ENCODE measurements around the gene ATAD1. TPM values are rescaled to one million over a fixed set of nuclear protein-coding genes. Genes with fewer than 3 reads are reported as not detected.
"Not testable (repeated sequence)": the region's sequence is repeated elsewhere in the genome, so short reads cannot be mapped to it uniquely, and the experiment has no call there.

The ATAD1 gene
- total RNA-seq, 1 donor from 2014 or later, result 45.8 TPM

- H3K27me3 Mint-ChIP-seq, result no peaks in the 10 kb centered on the region
- H3K27ac Mint-ChIP-seq, result no peak overlapping the region
- H3K4me3 Mint-ChIP-seq (ENCODE audit: low read depth), result no peak overlapping the region
- DNase-seq (ENCODE audit: low spot score, unreplicated experiment), result no peak
- TF ChIP-seq CTCF (IDR thresholded peaks at IDR 0.05; ENCODE audit: unreplicated experiment), result no peak
- peaks cover 2% of the 10 kb centered on the region for H3K4me1 Mint-ChIP-seq (ENCODE audit: low read depth)
- H3K9me3 Mint-ChIP-seq (ENCODE audit: low read depth), result no peaks in the 10 kb centered on the region
- no peaks in the 10 kb centered on the region for H3K36me3 Mint-ChIP-seq (ENCODE audit: insufficient read depth)
These were observed 77.8 kb downstream of the ATAD1 start for GRCh38 chr10:87740254-87740655.

DNA sequence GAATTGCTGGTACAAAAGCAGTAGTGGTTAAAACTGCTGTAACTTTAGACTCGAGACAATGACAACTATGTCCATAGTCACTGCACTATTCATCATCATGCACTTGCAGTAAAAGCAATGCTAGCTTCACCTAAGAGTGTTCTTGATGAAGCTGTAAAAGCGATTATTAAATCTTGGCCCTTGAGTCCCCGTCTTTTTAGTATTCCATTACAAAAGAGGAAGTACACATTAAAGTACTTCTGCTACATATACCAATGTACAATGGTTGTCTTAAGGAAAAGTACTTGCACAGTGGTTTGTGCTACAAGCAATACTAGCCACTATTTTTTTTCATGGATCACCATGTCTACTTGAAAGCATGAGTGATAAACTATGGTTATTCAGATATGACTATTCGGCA is 78.3 kb downstream of the ATAD1 start:
- Mint-ChIP-seq H3K27ac (no peak overlapping the region), H3K36me3 (ENCODE audit: insufficient read depth) (no peaks in the 10 kb centered on the region), H3K27me3 (no peaks in the 10 kb centered on the region), H3K9me3 (ENCODE audit: low read depth) (no peaks in the 10 kb centered on the region), H3K4me1 (ENCODE audit: low read depth) (peaks cover 2% of the 10 kb centered on the region), H3K4me3 (ENCODE audit: low read depth) (no peak overlapping the region)
- DNase-seq (ENCODE audit: low spot score, unreplicated experiment), result no peak
- no peak for TF ChIP-seq CTCF (IDR thresholded peaks at IDR 0.05; ENCODE audit: unreplicated experiment)

- not testable (repeated sequence) for H3K9me3 Mint-ChIP-seq (ENCODE audit: low read depth); H3K36me3 Mint-ChIP-seq (ENCODE audit: insufficient read depth); H3K4me1 Mint-ChIP-seq (ENCODE audit: low read depth); H3K27me3 Mint-ChIP-seq; DNase-seq (ENCODE audit: low spot score, unreplicated experiment); H3K27ac Mint-ChIP-seq; H3K4me3 Mint-ChIP-seq (ENCODE audit: low read depth)
These were observed 79.8 kb downstream of the ATAD1 start for GRCh38 chr10:87738253-87738652.

DNA sequence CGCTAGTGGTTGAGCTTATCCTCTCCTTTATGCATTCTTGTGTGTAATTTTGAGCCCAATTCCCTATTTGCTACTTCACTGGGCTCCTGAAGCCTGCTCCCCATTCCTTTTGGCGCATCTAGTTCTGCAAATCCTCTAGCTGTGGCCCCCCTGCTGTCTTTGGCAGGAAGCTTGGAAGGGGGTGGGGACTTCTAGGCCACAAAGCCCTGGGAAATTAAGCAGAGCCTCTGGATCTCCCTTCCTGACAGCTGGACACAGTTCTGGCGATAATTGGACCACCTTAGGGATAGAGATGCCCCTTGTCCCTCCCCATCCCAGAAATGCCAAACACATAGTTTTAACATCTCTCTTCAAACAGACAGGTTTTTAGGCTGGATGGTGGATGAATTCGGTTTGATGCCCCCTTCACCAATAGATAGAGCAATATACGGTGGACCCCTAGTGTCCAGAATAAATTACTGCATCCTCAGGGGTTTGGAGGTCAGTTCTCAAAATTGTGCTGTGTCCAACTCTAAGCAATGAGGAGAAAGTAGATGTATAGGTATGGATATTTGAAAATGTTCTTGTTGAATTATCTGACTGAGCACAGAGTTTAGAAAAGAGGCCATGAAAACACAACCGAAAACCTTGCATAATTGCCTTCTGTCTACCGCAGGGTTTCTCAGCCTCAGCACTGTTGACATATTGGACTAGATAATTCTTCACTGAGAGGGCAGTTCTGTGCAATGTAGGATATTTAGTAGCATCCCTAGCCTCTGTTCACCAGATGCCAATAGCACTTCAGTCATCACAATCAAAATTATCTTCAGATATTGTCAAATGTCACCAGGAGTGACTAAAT is 82.8 kb downstream of the ATAD1 start:
- Mint-ChIP-seq H3K27me3 (no peaks in the 10 kb centered on the region), H3K4me1 (ENCODE audit: low read depth) (peaks cover 6% of the 10 kb centered on the region), H3K27ac (no peak overlapping the region), H3K4me3 (ENCODE audit: low read depth) (no peak overlapping the region), H3K36me3 (ENCODE audit: insufficient read depth) (no peaks in the 10 kb centered on the region), H3K9me3 (ENCODE audit: low read depth) (no peaks in the 10 kb centered on the region)
- peak; percentile 74 for TF ChIP-seq CTCF (IDR thresholded peaks at IDR 0.05; ENCODE audit: unreplicated experiment)
- no peak for DNase-seq (ENCODE audit: low spot score, unreplicated experiment)

- no peaks in the 10 kb centered on the region for H3K9me3 Mint-ChIP-seq (ENCODE audit: low read depth)
- H3K4me3 Mint-ChIP-seq (ENCODE audit: low read depth), result no peak overlapping the region
- H3K27ac Mint-ChIP-seq, result no peak overlapping the region
- H3K27me3 Mint-ChIP-seq, result no peaks in the 10 kb centered on the region
- DNase-seq (ENCODE audit: low spot score, unreplicated experiment), result no peak
- no peak for TF ChIP-seq CTCF (IDR thresholded peaks at IDR 0.05; ENCODE audit: unreplicated experiment)
- H3K36me3 Mint-ChIP-seq (ENCODE audit: insufficient read depth), result no peaks in the 10 kb centered on the region
- H3K4me1 Mint-ChIP-seq (ENCODE audit: low read depth), result peaks cover 15% of the 10 kb centered on the region
These were observed 84.9 kb downstream of the ATAD1 start for GRCh38 chr10:87733081-87733480.

GRCh38 chr10:87729940-87730339 is 88.1 kb downstream of the ATAD1 start:
- no peak for TF ChIP-seq CTCF (IDR thresholded peaks at IDR 0.05; ENCODE audit: unreplicated experiment)
- no peak overlapping the region for H3K4me3 Mint-ChIP-seq (ENCODE audit: low read depth)
- no peak for DNase-seq (ENCODE audit: low spot score, unreplicated experiment)
- no peaks in the 10 kb centered on the region for H3K36me3 Mint-ChIP-seq (ENCODE audit: insufficient read depth)
- no peaks in the 10 kb centered on the region for H3K9me3 Mint-ChIP-seq (ENCODE audit: low read depth)
- no peak overlapping the region for H3K27ac Mint-ChIP-seq
- H3K4me1 Mint-ChIP-seq (ENCODE audit: low read depth), result peaks cover 15% of the 10 kb centered on the region
- no peaks in the 10 kb centered on the region for H3K27me3 Mint-ChIP-seq
